Uterus (tissue), 2 donors: ENCODE measurements around the gene MINDY1.

Source experiments
- CTCF ChIP-seq, 4 experiments: fragments of 200-600 bp in 2 of 4; fragments of 450-650 bp in 2 of 4; sonication (generic) in 2 of 4; IDR thresholded peaks; one replicate each; pipeline ENCODE4 v1.5.1; 2016 to 2019; ENCODE audit warnings: antibody characterized with exemption in 4 of 4, mild to moderate bottlenecking in 2 of 4, moderate library complexity in 1 of 4
- POLR2A ChIP-seq, 2 donors: fragments of 450-650 bp; IDR thresholded peaks; one replicate each; pipeline ENCODE4 v1.6.1; 2016; ENCODE audit warnings: antibody characterized with exemption in 2 of 2, mild to moderate bottlenecking in 1 of 2, moderate library complexity in 1 of 2

DNA sequence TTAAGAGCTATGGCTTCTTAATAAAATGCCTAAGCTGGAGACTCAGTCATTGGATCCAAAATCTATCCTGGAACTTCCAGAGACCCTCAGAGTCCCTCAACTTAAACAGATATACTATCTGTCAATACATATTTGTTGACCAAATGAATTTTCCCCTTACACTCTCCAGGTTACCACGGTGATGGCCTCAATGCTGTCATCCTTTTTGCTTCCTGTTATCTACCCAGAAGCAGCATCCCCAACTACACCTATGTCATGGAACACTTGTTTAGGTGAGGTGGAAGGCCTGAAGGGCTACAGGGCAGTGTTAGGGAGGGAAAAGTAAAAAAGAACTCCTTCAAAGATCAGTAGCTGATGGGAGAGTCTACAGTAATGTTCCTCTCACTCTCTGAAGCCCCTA lies 36.5 kb upstream of the MINDY1 start:
- no peak for TF ChIP-seq CTCF (IDR thresholded peaks at IDR 0.05)
- no peak for TF ChIP-seq POLR2A (IDR thresholded peaks at IDR 0.05)
